Gastrocnemius medialis (tissue), 4 donors: ENCODE results near the gene MCF2L2.

Source experiments
- CTCF ChIP-seq, 5 experiments: fragments of 450-650 bp in 3 of 5; fragments of 200-600 bp in 2 of 5; sonication (generic) in 2 of 5; IDR thresholded peaks in 4 of 5; conservative IDR thresholded peaks in 1 of 5; 1 replicate in 4 of 5; 2 replicates in 1 of 5; pipeline ENCODE4 v1.5.1; 2016 to 2019; ENCODE audit warnings: antibody characterized with exemption in 5 of 5, mild to moderate bottlenecking in 3 of 5, moderate library complexity in 3 of 5
- POLR2A ChIP-seq, 2 donors: fragments of 450-650 bp; IDR thresholded peaks; one replicate each; pipeline ENCODE4 v1.6.1; 2017; ENCODE audit warnings: antibody characterized with exemption in 2 of 2, mild to moderate bottlenecking in 2 of 2, moderate library complexity in 2 of 2

GRCh38 chr3:183244981-183245476 lies 183.4 kb downstream of the MCF2L2 start:
- TF ChIP-seq CTCF (IDR thresholded peaks at IDR 0.05 in 4 of 5, conservative IDR thresholded peaks at IDR 0.05 in 1 of 5) (no peak), POLR2A (IDR thresholded peaks at IDR 0.05) (no peak)
